C4-2B (cell line): ENCODE measurements around the gene CIB4.

ENCODE experiments used
- H3K27ac ChIP-seq: fragments of 450-650 bp; 2 replicates; pipeline ENCODE4 v1.5.1; 2017
- CTCF ChIP-seq: fragments of 450-650 bp; conservative IDR thresholded peaks from 2 replicates; pipeline ENCODE4 v1.5.1; 2017; ENCODE audit warnings: mild to moderate bottlenecking
- ZFX ChIP-seq: fragments of 450-650 bp; IDR thresholded peaks from 2 replicates; pipeline ENCODE4 v1.6.1; 2017

The CIB4 gene

GRCh38 chr2:26574900-26575560 is 66.1 kb downstream of the CIB4 start:
- no peak overlapping the region for H3K27ac ChIP-seq
- TF ChIP-seq ZFX (no peak), CTCF (no peak)

GRCh38 chr2:26574066-26574899 is 66.9 kb downstream of the CIB4 start:
- H3K27ac ChIP-seq = no peak overlapping the region
- TF ChIP-seq CTCF (no peak), ZFX (no peak)

GRCh38 chr2:26573241-26573925 is 67.8 kb downstream of the CIB4 start:
- TF ChIP-seq CTCF = no peak
- TF ChIP-seq ZFX = no peak
- no peak overlapping the region for H3K27ac ChIP-seq

GRCh38 chr2:26572591-26572990 is 68.6 kb downstream of the CIB4 start:
- TF ChIP-seq ZFX (no peak), CTCF (no peak)
- no peak overlapping the region for H3K27ac ChIP-seq

- TF ChIP-seq CTCF (no peak), ZFX (no peak)
Observed at GRCh38 chr2:26571316-26571715, 69.8 kb downstream of the CIB4 start.

GRCh38 chr2:26570083-26570430 is 71.1 kb downstream of the CIB4 start:
- TF ChIP-seq ZFX = no peak
- no peak for TF ChIP-seq CTCF
- H3K27ac ChIP-seq = no peak overlapping the region

More at GRCh38 chr2:26571316-26571715, 69.8 kb downstream of the CIB4 start:
- no peak overlapping the region for H3K27ac ChIP-seq
